IPS-18a (cell line): ENCODE data around the gene DUSP11.
A peak's percentile ranks its signal among the peaks of the same experiment; 100 is the strongest.

Experiments used
- H3K27ac ChIP-seq: one replicate; pipeline ENCODE4 v1.5.1; 2013; ENCODE audit warnings: low read length
- H3K27me3 ChIP-seq: one replicate; pipeline ENCODE4 v1.6.1; 2013; ENCODE audit warnings: mild to moderate bottlenecking, low read length; ENCODE audit not compliant: control insufficient read depth, insufficient read depth
- H3K36me3 ChIP-seq: one replicate; pipeline ENCODE4 v1.6.1; 2013; ENCODE audit warnings: low read depth, low read length; ENCODE audit not compliant: control insufficient read depth
- H3K4me1 ChIP-seq: one replicate; pipeline ENCODE4 v1.6.1; 2013; ENCODE audit warnings: low read depth, low read length; ENCODE audit not compliant: control insufficient read depth
- H3K4me3 ChIP-seq: one replicate; pipeline ENCODE4 v1.5.1; 2013; ENCODE audit warnings: low read length
- H3K9ac ChIP-seq: one replicate; pipeline ENCODE4 v1.6.1; 2013; ENCODE audit warnings: mild to moderate bottlenecking, low read length, moderate library complexity
- H3K9me3 ChIP-seq: one replicate; pipeline ENCODE4 v1.6.1; 2013; ENCODE audit warnings: low read depth, low read length; ENCODE audit not compliant: control insufficient read depth

DUSP11 gene

GRCh38 chr2:73779467-73780236 lies at the start of gene DUSP11:
TSS of gene DUSP11 (minus strand) at chr2:73780103. CDS start at chr2:73779974, 129 bp downstream.
- H3K36me3 ChIP-seq = peaks cover 18% of the 10 kb centered on the region
- H3K27ac ChIP-seq = peak within 1 kb of the TSS; percentile 25
- H3K9ac ChIP-seq = peak within 1 kb of the TSS; percentile 89
- no peaks in the 10 kb centered on the region for H3K27me3 ChIP-seq
- H3K4me3 ChIP-seq = peak within 1 kb of the TSS; percentile 93
- no peaks in the 10 kb centered on the region for H3K4me1 ChIP-seq
- no peaks in the 10 kb centered on the region for H3K9me3 ChIP-seq

GRCh38 chr2:73828818-73829570 lies 49.1 kb upstream of the DUSP11 start, which contains the start of gene STAMBP:
TSS of gene STAMBP (plus strand) at chr2:73828961. CDS start at chr2:73830857, 1,896 bp downstream.
- peaks cover 22% of the 10 kb centered on the region for H3K36me3 ChIP-seq
- peaks cover 32% of the 10 kb centered on the region for H3K27me3 ChIP-seq
- no peaks in the 10 kb centered on the region for H3K9me3 ChIP-seq
- peaks cover 5% of the 10 kb centered on the region for H3K4me1 ChIP-seq
- H3K4me3 ChIP-seq = peak within 1 kb of the TSS; percentile 81
- peak within 1 kb of the TSS; percentile 38 for H3K27ac ChIP-seq
- H3K9ac ChIP-seq = peak within 1 kb of the TSS; percentile 79

- no peak overlapping the region for H3K27ac ChIP-seq
- H3K36me3 ChIP-seq = peaks cover 17% of the 10 kb centered on the region
- peak overlapping the region; percentile 81 for H3K4me3 ChIP-seq
- peaks cover 5% of the 10 kb centered on the region for H3K4me1 ChIP-seq
- peaks cover 32% of the 10 kb centered on the region for H3K27me3 ChIP-seq
- H3K9me3 ChIP-seq = no peaks in the 10 kb centered on the region
- H3K9ac ChIP-seq = peak overlapping the region; percentile 79
These were observed 48.5 kb upstream of the DUSP11 start for GRCh38 chr2:73828389-73828817.

- H3K27me3 ChIP-seq = peaks cover 32% of the 10 kb centered on the region
- H3K9ac ChIP-seq = no peak overlapping the region
- H3K27ac ChIP-seq = no peak overlapping the region
- H3K36me3 ChIP-seq = peaks cover 11% of the 10 kb centered on the region
- H3K9me3 ChIP-seq = no peaks in the 10 kb centered on the region
- H3K4me3 ChIP-seq = peak overlapping the region; percentile 81
- peaks cover 5% of the 10 kb centered on the region for H3K4me1 ChIP-seq
These were observed 47.9 kb upstream of the DUSP11 start for GRCh38 chr2:73827660-73828388.

DNA sequence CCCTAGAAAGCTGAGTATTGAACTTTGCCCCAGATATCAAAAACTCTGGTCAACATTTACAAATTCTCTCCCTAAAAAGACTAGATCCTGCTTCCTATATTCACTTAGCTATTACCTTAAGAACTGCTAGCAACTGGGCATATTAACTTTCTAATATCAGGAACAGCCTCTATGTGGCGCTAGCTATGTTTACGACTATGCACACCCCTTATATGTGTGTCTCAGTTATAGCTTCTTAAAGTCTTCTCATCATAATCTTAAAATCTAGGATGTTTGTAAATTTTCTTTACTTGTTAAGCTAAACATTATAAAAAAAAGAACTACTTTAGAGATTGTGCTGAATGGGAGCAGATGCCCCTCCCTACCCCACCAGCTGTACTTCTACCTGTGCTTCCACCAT lies 47.1 kb upstream of the DUSP11 start:
- H3K36me3 ChIP-seq = peaks cover 6% of the 10 kb centered on the region
- no peak overlapping the region for H3K9ac ChIP-seq
- no peak overlapping the region for H3K4me3 ChIP-seq
- H3K27ac ChIP-seq = no peak overlapping the region
- H3K9me3 ChIP-seq = no peaks in the 10 kb centered on the region
- H3K27me3 ChIP-seq = peaks cover 33% of the 10 kb centered on the region
- H3K4me1 ChIP-seq = peaks cover 5% of the 10 kb centered on the region

DNA sequence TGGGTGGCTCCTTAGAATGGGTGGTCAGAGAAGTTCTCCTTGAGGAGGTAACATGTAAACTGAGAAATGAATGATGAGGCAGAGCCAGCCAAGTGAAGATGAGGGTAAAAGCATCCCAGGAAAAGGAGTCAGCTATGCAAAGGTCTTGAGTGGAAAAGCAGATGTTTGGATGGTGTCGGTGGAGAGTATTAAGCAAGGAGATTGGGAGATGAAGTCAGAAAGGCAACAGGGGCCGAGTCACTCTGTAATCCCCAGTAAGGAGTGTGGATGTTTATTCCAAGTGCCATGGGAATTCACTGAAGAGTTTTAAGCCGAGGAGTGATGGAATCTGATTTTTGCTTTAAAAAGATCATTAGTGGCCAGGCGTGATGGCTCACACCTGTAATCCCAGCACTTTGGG lies 45.5 kb upstream of the DUSP11 start:
- Histone ChIP-seq H3K4me3 (no peak overlapping the region), H3K4me1 (peaks cover 5% of the 10 kb centered on the region), H3K27ac (no peak overlapping the region), H3K36me3 (no peaks in the 10 kb centered on the region), H3K27me3 (peaks cover 48% of the 10 kb centered on the region), H3K9me3 (no peaks in the 10 kb centered on the region), H3K9ac (no peak overlapping the region)

- Histone ChIP-seq H3K27me3 (peaks cover 48% of the 10 kb centered on the region), H3K36me3 (no peaks in the 10 kb centered on the region), H3K9me3 (no peaks in the 10 kb centered on the region), H3K9ac (no peak overlapping the region), H3K27ac (no peak overlapping the region), H3K4me3 (no peak overlapping the region), H3K4me1 (no peaks in the 10 kb centered on the region)
These were observed 44.1 kb upstream of the DUSP11 start for GRCh38 chr2:73823916-73824523.

DNA sequence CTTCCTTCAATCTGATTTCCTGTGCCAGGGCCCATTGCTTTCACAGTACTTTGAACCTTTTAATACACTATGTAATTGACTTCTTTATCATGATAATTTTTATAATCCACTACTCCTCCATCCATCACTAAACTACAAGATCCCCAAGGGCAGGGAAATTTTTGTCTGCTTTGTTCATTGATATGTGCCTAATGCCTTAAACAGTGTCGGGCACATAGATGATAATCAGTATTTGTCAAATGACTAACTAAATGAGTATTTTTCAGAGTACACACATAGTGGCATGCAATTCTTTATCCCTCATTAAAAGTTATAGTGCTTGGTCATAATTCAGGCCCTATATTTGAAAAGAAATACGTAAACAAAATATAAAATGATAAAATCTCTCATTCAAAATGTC lies 43.5 kb upstream of the DUSP11 start:
- Histone ChIP-seq H3K4me3 (no peak overlapping the region), H3K36me3 (no peaks in the 10 kb centered on the region), H3K27ac (no peak overlapping the region), H3K9ac (no peak overlapping the region), H3K9me3 (no peaks in the 10 kb centered on the region), H3K27me3 (peaks cover 48% of the 10 kb centered on the region), H3K4me1 (no peaks in the 10 kb centered on the region)

- Histone ChIP-seq H3K9ac (no peak overlapping the region), H3K36me3 (no peaks in the 10 kb centered on the region), H3K27me3 (peaks cover 48% of the 10 kb centered on the region), H3K27ac (no peak overlapping the region), H3K9me3 (no peaks in the 10 kb centered on the region), H3K4me3 (no peak overlapping the region), H3K4me1 (no peaks in the 10 kb centered on the region)
These were observed 43.1 kb upstream of the DUSP11 start for GRCh38 chr2:73822991-73823390.

- no peak overlapping the region for H3K4me3 ChIP-seq
- no peaks in the 10 kb centered on the region for H3K36me3 ChIP-seq
- H3K27ac ChIP-seq = no peak overlapping the region
- H3K27me3 ChIP-seq = peaks cover 42% of the 10 kb centered on the region
- no peaks in the 10 kb centered on the region for H3K9me3 ChIP-seq
- H3K4me1 ChIP-seq = no peaks in the 10 kb centered on the region
- no peak overlapping the region for H3K9ac ChIP-seq
These were observed 42.4 kb upstream of the DUSP11 start for GRCh38 chr2:73822276-73822675.

GRCh38 chr2:73821669-73822068 lies 41.8 kb upstream of the DUSP11 start:
- no peak overlapping the region for H3K9ac ChIP-seq
- no peak overlapping the region for H3K27ac ChIP-seq
- H3K27me3 ChIP-seq = peaks cover 36% of the 10 kb centered on the region

More at GRCh38 chr2:73821669-73822068, 41.8 kb upstream of the DUSP11 start:
- H3K9me3 ChIP-seq = no peaks in the 10 kb centered on the region
- no peaks in the 10 kb centered on the region for H3K36me3 ChIP-seq
- no peak overlapping the region for H3K4me3 ChIP-seq
- no peaks in the 10 kb centered on the region for H3K4me1 ChIP-seq
